ENCODE results near the gene LIPG. TPM values are rescaled to one million over a fixed set of nuclear protein-coding genes. Genes with fewer than 3 reads are reported as not detected.

LIPG gene
- polyA plus RNA-seq = not detected in 2 replicates

DNA sequence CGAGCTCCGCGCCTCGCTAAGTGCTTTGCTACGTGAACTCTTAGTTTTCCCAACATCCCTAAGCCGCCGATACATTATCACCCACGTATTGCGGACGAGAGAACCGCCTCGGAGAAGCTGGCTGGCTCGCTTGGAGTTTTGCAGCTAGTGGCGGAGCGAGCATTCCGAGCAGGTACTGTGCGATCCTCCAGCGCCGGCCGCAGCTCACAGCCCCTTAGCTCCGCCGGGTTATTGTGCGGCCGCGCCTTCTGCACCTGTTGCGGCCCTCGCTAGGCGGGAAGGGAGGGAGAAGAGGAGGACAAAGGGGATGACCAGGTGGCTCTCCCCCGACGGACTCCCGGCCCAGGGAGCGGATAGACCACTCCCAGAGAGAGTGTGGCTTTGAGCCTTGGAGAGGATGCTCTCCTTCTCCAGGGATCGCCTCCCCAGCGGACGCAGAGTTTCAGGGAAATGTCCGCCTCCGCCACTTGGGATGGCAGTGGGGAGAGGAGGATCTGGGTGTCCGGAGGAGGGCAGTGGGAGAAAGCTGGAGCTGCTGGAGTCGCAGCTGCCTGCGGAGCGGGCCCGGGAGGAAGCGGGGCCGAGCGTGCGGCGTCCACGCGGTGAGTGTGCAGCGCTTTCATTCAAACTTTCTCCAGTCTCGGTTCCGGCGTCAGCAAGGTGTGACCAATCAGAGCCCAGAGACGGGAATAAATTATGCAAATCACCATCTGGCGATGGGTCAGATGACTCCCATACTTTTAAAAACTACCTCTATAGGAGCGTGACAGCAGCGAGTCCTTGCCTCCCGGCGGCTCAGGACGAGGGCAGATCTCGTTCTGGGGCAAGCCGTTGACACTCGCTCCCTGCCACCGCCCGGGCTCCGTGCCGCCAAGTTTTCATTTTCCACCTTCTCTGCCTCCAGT, at the start of gene LIPG:
LIPG (plus strand) TSS at position 769 of the 905 bp plus-strand sequence. CDS start 252 bp downstream, outside the sequence.

Other genes with a start within 250 kb of the LIPG start
- gene DYM, start 101.4 kb upstream of the LIPG start, polyA plus RNA-seq = 63.2 and 100 TPM in 2 replicates
- gene C18orf32, start 74.8 kb upstream of the LIPG start, polyA plus RNA-seq = 232 and 305 TPM in 2 replicates
- gene RPL17, start 69.6 kb upstream of the LIPG start, polyA plus RNA-seq = 394 and 478 TPM in 2 replicates

Data from Purkinje cell (primary cell).